Skeletal muscle tissue (tissue), 4 donors: ENCODE data around the gene LINC00305. TPM values are rescaled to one million over a fixed set of nuclear protein-coding genes. Genes with fewer than 3 reads are reported as not detected.

Experiments
- H3K27ac ChIP-seq: one replicate; pipeline ENCODE4 v1.7.0; 2013; ENCODE audit warnings: mild to moderate bottlenecking, low read depth, low read length, inconsistent platforms
- H3K27me3 ChIP-seq, 3 donors: one replicate each; pipeline ENCODE4 v1.7.0; 2013; ENCODE audit warnings: low read length in 3 of 3; ENCODE audit not compliant: control insufficient read depth in 3 of 3, insufficient read depth in 3 of 3
- H3K36me3 ChIP-seq, 3 donors: one replicate each; pipeline ENCODE4 v1.7.0; 2013; ENCODE audit warnings: low read length in 3 of 3; ENCODE audit not compliant: control insufficient read depth in 3 of 3, insufficient read depth in 3 of 3
- H3K4me1 ChIP-seq, 3 donors: one replicate each; pipeline ENCODE4 v1.7.0; 2013; ENCODE audit warnings: low read length in 3 of 3, mild to moderate bottlenecking in 3 of 3; ENCODE audit not compliant: control insufficient read depth in 3 of 3, insufficient read depth in 3 of 3
- H3K4me3 ChIP-seq, 3 donors: one replicate each; pipeline ENCODE4 v1.7.0; 2013; ENCODE audit warnings: low read length in 3 of 3
- H3K9ac ChIP-seq, 3 donors: one replicate each; pipeline ENCODE4 v1.7.0; 2013; ENCODE audit warnings: low read length in 3 of 3, mild to moderate bottlenecking in 3 of 3, moderate library complexity in 2 of 3, low read depth in 1 of 3
- H3K9me3 ChIP-seq, 3 donors: one replicate each; pipeline ENCODE4 v1.7.0; 2013; ENCODE audit warnings: low read length in 3 of 3; ENCODE audit not compliant: control insufficient read depth in 3 of 3
- total RNA-seq: library from RNA; depleted of rRNA; stranded (reverse); fragments of >200 nt; gene quantifications from one replicate; pipeline ENCODE4 v1.2.3, GENCODE V29; 2014
- donor health status: Osteomylitis.

The LINC00305 gene
- total RNA-seq, 1 donor from 2014 or later = not detected

DNA sequence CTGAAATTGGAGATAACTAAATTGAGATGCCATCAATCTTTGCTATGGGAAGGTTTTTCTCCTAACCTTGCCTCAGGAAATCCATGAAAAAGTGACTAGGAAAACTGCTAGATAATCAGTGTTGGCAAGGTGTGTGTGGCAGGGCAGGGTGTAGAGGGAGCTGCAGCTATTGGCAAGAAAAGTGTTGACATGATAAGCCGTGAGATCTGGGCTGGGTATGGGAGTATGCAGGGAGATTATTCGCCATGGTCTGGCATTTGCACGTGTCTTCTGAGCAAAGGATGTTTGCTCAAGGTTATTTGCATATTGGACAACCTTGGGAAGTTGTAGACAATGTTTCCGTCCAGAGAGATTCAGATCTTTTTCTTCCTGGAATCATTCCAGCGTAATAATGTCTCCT is 104.3 kb downstream of the LINC00305 start:
- Histone ChIP-seq H3K4me1 (no peaks in the 10 kb centered on the region), H3K9me3 (no peaks in the 10 kb centered on the region), H3K27me3 (no peaks in the 10 kb centered on the region), H3K36me3 (no peaks in the 10 kb centered on the region), H3K4me3 (no peak overlapping the region), H3K27ac (no peak overlapping the region), H3K9ac (no peak overlapping the region)

DNA sequence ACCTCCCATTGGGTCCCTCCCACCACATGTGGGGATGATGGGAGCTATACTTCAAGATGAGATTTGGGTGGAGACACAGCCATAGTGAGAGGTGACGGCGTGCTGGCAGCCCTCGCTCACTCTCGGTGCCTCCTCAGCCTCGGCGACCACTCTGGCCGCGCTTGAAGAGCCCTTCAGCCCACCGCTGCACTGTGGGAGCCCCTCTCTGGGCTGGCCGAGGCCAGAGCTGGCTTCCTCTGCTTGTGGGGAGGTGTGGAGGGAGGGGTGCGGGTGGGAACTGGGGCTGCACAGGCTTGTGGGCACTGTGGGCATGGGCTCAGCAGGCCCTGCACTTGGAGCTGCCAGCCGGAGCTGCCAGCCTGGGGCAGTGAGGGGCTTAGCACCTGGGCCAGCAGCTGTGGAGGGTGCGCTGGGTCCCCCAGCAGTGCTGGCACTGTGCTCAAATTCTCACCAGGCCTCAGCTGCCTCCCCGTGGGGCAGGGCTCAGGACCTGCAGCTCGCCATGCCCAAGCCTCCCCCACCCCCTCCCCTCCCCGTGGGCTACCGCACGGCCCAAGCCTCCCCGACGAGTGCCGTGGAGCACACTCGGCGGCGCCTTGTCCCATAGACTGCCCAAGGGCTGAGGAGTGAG is 106.0 kb downstream of the LINC00305 start:
- Histone ChIP-seq H3K4me1 (no peaks in the 10 kb centered on the region), H3K9ac (no peak overlapping the region), H3K4me3 (no peak overlapping the region), H3K27ac (no peak overlapping the region), H3K9me3 (no peaks in the 10 kb centered on the region), H3K36me3 (no peaks in the 10 kb centered on the region), H3K27me3 (no peaks in the 10 kb centered on the region)

DNA sequence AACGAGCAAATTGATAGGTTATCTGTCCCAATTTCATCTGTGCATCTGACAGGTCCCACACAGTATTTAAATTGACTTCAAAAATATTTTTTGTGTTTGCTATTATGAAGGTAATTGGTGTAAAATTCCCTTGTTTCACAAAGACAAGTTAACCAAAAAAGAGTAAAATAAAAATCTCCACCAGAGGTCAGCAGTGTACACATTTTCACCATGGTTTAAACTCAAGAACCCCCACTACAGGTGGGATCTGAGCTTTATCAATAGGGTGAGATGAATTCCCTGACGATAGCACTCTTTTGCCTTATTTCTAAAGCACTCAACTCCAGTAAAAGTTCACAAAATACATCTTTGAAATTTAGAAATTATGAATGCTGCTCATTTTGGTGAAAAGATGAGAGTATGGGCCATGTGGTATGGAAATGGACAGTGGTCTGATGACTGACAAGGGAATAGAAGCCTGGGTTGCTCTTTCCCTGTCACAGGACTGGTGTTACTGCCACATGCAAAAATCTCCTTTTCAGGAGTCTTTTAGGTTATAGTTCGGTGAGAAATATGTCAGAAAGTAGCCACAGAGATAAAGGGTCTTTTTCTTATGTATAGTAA is 111.0 kb downstream of the LINC00305 start:
- Histone ChIP-seq H3K4me1 (no peaks in the 10 kb centered on the region), H3K9ac (no peak overlapping the region), H3K27ac (no peak overlapping the region), H3K4me3 (no peak overlapping the region), H3K9me3 (no peaks in the 10 kb centered on the region), H3K27me3 (no peaks in the 10 kb centered on the region), H3K36me3 (no peaks in the 10 kb centered on the region)

DNA sequence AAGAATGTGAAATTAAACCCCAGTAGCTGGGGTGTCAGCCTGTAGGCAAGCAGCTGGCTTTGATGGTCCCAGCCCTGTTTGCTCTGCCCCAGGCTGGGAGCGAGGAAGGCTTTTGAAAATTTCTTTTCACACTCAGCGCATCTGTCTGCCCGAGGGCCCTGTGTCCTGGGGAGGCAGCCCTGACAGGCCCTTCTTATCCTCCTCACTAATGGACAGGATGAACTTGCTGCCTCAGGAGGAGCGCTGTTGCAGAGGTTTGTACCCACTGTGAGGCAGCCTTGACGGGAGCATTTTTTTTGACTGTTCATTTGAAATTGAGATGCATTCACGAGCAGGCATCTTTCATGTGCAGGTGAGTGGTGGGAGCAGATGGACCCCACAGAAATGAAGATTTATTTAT is 116.6 kb downstream of the LINC00305 start:
- Histone ChIP-seq H3K9me3 (no peaks in the 10 kb centered on the region), H3K4me3 (no peak overlapping the region), H3K36me3 (no peaks in the 10 kb centered on the region), H3K4me1 (no peaks in the 10 kb centered on the region), H3K27ac (no peak overlapping the region), H3K27me3 (peaks cover 0 to 5% (median 0%) of the 10 kb centered on the region in 3 donors), H3K9ac (no peak overlapping the region)

DNA sequence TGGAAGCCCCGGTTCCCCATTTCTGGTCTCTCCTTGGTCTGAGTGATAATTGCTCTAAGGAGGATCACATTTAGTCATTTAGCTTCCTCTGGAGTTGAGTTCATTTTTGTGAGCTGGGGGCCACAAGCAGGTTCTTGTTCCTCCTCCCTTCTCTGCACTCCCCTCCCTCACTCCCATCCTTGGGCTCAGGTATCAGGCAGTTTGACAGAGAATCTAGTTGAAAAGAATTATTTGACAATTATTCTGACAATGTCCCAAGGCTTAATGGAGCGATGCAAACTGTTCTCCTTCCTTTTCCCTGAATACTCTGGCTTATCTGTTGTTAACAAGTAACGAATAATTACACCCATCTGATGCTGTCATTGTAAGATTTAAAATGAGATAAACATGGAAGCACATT is 117.5 kb downstream of the LINC00305 start:
- Histone ChIP-seq H3K27me3 (peaks cover 0 to 5% (median 0%) of the 10 kb centered on the region in 3 donors), H3K36me3 (no peaks in the 10 kb centered on the region), H3K27ac (no peak overlapping the region), H3K9ac (no peak overlapping the region), H3K4me1 (no peaks in the 10 kb centered on the region), H3K4me3 (no peak overlapping the region), H3K9me3 (no peaks in the 10 kb centered on the region)

Other genes starting within 250 kb of the LINC00305 start
- 1.0 TPM for gene SERPINB10, start 241.1 kb downstream of the LINC00305 start, total RNA-seq
- not detected for gene HMSD, start 199.8 kb downstream of the LINC00305 start, total RNA-seq
- gene SERPINB8, start 179.0 kb downstream of the LINC00305 start, total RNA-seq = 1.0 TPM